ENCODE measurements around the gene C1orf94. TPM values are rescaled to one million over a fixed set of nuclear protein-coding genes. Genes with fewer than 3 reads are reported as not detected.

Gene C1orf94
- total and polyA plus RNA-seq, 7 experiments from 2014 or later: not detected

DNA sequence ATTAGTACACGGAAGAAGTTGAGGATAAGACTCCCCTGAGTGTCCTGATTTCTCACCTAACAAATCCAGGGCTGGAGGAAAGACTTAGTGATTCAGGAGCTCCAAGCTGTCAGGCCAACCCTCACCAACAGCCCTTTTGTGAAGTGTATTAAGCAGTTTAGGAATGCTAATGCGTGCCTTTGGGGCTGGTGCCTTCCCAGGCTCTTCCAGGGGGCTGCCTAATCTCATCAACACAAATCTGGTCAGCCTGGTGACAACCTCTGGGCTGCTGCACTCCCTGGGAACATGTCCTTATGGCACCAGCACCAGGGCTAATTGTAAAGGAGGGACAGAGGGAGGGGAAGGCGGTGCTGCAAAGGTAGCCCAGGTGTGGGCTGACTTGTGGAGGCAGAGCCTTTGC is 27.2 kb upstream of the C1orf94 start:
- Histone ChIP-seq H3K27ac (ENCODE audit: low read depth, low read length) (no peak overlapping the region), H3K9me3 (ENCODE audit: control insufficient read depth in 2 of 3, low read length in 3 of 3) (no peaks in the 10 kb centered on the region), H3K27me3 (ENCODE audit: control insufficient read depth in 2 of 2, insufficient read depth in 2 of 2, low read length in 2 of 2) (no peaks in the 10 kb centered on the region), H3K4me1 (ENCODE audit: control insufficient read depth in 2 of 2, insufficient read depth in 2 of 2, low read length in 2 of 2) (no peaks in the 10 kb centered on the region), H3K36me3 (ENCODE audit: control insufficient read depth in 2 of 3, insufficient read depth in 3 of 3, low read length in 3 of 3) (no peaks in the 10 kb centered on the region), H3K4me3 (ENCODE audit: low read length) (no peak overlapping the region)
- DNase-seq: no peak
- ChIA-PET CTCF (no interaction called here), POLR2A (no interaction called here)
- no peaks in the 10 kb centered on the region for H3K4me1 Mint-ChIP-seq
- no peak overlapping the region for H3K4me3 Mint-ChIP-seq
- intact Hi-C loops (cut with micrococcal nuclease): no loop called here
- peaks cover 0 to 69% (median 23%) of the 10 kb centered on the region in 5 donors for H3K27me3 Mint-ChIP-seq
- ATAC-seq: no peak
- no peaks in the 10 kb centered on the region for H3K9me3 Mint-ChIP-seq
- H3K27ac Mint-ChIP-seq: no peak overlapping the region
- H3K36me3 Mint-ChIP-seq: no peaks in the 10 kb centered on the region

DNA sequence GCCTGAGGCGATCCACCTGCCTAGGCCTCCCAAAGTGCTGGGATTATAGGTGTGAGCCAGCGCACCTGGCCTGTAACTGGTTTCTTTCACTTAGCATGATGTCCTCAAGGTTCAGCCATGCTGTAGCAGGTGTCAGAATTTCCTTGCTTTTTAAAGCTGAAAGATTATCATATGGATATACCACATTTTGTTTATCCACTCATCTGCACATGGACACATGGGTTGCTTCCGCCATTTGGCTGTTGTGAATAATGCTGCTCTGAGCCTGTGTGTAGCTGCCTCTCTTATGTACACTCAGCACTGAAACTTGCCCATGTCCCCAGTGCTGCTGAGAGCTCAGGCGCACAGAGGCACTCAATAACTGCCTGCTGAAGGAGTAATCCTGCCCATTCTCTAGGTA is 23.5 kb upstream of the C1orf94 start:
- DNase-seq: no peak
- Histone ChIP-seq H3K27ac (ENCODE audit: low read depth, low read length) (no peak overlapping the region), H3K27me3 (ENCODE audit: control insufficient read depth in 2 of 2, insufficient read depth in 2 of 2, low read length in 2 of 2) (no peaks in the 10 kb centered on the region), H3K36me3 (ENCODE audit: control insufficient read depth in 2 of 3, insufficient read depth in 3 of 3, low read length in 3 of 3) (no peaks in the 10 kb centered on the region), H3K4me3 (ENCODE audit: low read length) (no peak overlapping the region), H3K9me3 (ENCODE audit: control insufficient read depth in 2 of 3, low read length in 3 of 3) (no peaks in the 10 kb centered on the region), H3K4me1 (ENCODE audit: control insufficient read depth in 2 of 2, insufficient read depth in 2 of 2, low read length in 2 of 2) (no peaks in the 10 kb centered on the region)
- intact Hi-C loops (cut with micrococcal nuclease): no loop called here
- ATAC-seq: no peak
- Mint-ChIP-seq H3K36me3 (no peaks in the 10 kb centered on the region), H3K9me3 (peaks cover 0 to 3% (median 0%) of the 10 kb centered on the region in 11 donors), H3K27me3 (peaks cover 3 to 63% (median 24%) of the 10 kb centered on the region in 5 donors), H3K4me1 (no peaks in the 10 kb centered on the region), H3K4me3 (no peak overlapping the region), H3K27ac (no peak overlapping the region)
- POLR2A ChIA-PET: no interaction called here
- CTCF ChIA-PET: no interaction called here

DNA sequence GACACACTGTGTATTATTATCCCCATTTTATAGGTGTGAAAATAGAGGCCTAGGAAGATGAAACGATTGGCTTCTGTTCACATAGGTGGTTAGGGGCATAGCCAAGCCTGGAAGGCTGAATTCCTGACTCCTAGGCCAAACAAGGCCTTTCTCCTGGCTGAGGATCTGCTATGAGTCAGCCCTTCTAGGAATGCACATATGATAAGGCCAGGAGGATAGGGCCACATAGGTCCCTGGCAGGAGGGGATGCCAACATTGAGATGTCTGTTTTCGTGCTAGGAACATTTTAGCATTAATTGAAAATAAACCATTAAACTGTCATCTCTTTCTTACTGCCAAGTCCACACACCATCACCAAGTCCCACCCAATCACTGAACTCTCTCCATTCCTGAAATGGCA is 20.8 kb upstream of the C1orf94 start:
- Histone ChIP-seq H3K27ac (ENCODE audit: low read depth, low read length) (no peak overlapping the region), H3K4me3 (ENCODE audit: low read length) (no peak overlapping the region), H3K27me3 (ENCODE audit: control insufficient read depth in 2 of 2, insufficient read depth in 2 of 2, low read length in 2 of 2) (no peaks in the 10 kb centered on the region), H3K4me1 (ENCODE audit: control insufficient read depth in 2 of 2, insufficient read depth in 2 of 2, low read length in 2 of 2) (no peaks in the 10 kb centered on the region), H3K36me3 (ENCODE audit: control insufficient read depth in 2 of 3, insufficient read depth in 3 of 3, low read length in 3 of 3) (no peaks in the 10 kb centered on the region), H3K9me3 (ENCODE audit: control insufficient read depth in 2 of 3, low read length in 3 of 3) (no peaks in the 10 kb centered on the region)
- ATAC-seq (no peak), DNase-seq (no peak)
- Mint-ChIP-seq H3K4me3 (no peak overlapping the region), H3K9me3 (peaks cover 0 to 3% (median 0%) of the 10 kb centered on the region in 11 donors), H3K27me3 (peaks cover 15 to 71% (median 40%) of the 10 kb centered on the region in 5 donors), H3K4me1 (no peaks in the 10 kb centered on the region), H3K27ac (no peak overlapping the region), H3K36me3 (no peaks in the 10 kb centered on the region)
- ChIA-PET CTCF (no interaction called here), POLR2A (no interaction called here)
- intact Hi-C loops (cut with micrococcal nuclease): no loop called here

DNA sequence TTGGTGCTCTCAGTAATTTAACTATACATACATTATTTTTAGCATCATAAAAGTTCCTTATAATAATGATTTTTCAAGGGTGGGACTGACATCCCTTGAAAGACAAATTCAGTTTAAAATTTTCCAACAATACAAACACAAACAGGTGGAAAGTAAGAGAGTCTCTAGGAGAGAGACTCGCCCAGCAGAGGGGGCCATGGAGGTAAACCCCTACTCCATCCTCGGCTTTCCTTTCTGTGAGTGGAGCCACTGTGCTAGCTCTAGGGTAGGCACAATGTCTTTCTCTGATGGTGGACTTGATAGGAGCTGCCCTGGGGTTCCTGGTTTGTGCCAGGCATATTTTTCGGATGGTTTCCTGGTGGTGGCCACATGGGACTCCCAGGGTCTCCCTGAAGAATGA is 20.0 kb upstream of the C1orf94 start:
- no peak overlapping the region for H3K27ac Mint-ChIP-seq
- H3K27me3 Mint-ChIP-seq: peaks cover 24 to 71% (median 48%) of the 10 kb centered on the region in 5 donors
- intact Hi-C loops (cut with micrococcal nuclease): no loop called here
- Histone ChIP-seq H3K27ac (ENCODE audit: low read depth, low read length) (no peak overlapping the region), H3K36me3 (ENCODE audit: control insufficient read depth in 2 of 3, insufficient read depth in 3 of 3, low read length in 3 of 3) (no peaks in the 10 kb centered on the region), H3K4me3 (ENCODE audit: low read length) (no peak overlapping the region), H3K27me3 (ENCODE audit: control insufficient read depth in 2 of 2, insufficient read depth in 2 of 2, low read length in 2 of 2) (no peaks in the 10 kb centered on the region), H3K4me1 (ENCODE audit: control insufficient read depth in 2 of 2, insufficient read depth in 2 of 2, low read length in 2 of 2) (no peaks in the 10 kb centered on the region), H3K9me3 (ENCODE audit: control insufficient read depth in 2 of 3, low read length in 3 of 3) (no peaks in the 10 kb centered on the region)
- DNase-seq: no peak
- ATAC-seq: no peak
- ChIA-PET CTCF (no interaction called here), POLR2A (no interaction called here)
- peaks cover 0 to 7% (median 2%) of the 10 kb centered on the region in 7 donors for H3K4me1 Mint-ChIP-seq
- peaks cover 0 to 5% (median 0%) of the 10 kb centered on the region in 11 donors for H3K9me3 Mint-ChIP-seq
- peaks cover 0 to 6% (median 0%) of the 10 kb centered on the region in 5 donors for H3K36me3 Mint-ChIP-seq
- no peak overlapping the region for H3K4me3 Mint-ChIP-seq

DNA sequence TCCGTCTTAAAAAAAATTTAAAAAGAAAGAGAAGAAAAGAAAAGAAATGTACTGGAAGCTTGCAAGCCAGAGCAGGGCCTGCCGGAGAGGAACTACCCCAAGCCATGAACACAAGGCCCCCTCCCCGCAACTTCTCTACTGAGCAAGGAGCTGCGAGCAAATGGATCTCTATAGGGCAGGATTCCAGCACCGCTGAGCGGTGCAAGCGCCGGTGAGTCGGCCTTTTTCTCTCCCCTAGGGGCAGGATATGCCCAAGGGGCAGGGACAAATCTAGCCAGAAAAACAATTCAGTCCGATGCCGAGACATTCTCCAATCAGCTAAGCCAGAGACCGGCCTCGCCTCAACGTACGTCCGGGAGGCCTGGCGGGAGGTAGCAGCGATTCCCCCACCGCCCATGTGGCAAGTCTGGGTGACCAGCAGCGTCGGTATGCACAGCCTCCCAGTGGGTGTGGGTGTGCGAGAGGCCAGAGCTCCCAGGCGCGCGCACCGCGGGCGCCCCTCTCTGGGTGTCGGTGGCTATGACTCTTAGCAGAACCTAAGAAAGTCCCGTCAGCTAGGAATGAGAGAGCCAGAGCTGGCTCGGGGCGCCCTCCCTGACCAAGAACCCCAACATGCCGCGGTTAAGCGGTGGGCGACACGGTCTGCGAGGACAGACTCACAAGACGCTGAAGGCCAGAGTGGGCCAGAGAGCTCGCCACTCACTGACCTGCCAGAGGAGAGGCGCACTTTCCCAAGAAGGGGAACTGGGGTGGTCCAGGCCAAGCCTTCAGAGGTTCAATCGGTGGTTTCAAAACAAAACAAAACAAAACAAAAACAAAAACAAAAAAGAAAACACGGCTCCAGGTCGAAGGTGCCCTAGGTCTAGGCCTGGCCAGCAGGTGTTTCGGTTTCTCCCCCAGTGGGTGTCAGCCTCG is 13.6 kb upstream of the C1orf94 start:
- POLR2A ChIA-PET: interaction anchor here (0.6 kb wide), 1 partner anchor 54 kb away, joined by 3 read pairs; no protein-coding TSS in a partner anchor
- Mint-ChIP-seq H3K9me3 (peaks cover 0 to 5% (median 0%) of the 10 kb centered on the region in 11 donors), H3K27ac (no peak overlapping the region), H3K36me3 (peaks cover 0 to 6% (median 3%) of the 10 kb centered on the region in 5 donors), H3K4me3 (peak overlapping the region in 9 of 10 donors; percentile 10 to 76 (median 53)), H3K4me1 (peaks cover 0 to 18% (median 14%) of the 10 kb centered on the region in 7 donors), H3K27me3 (peaks cover 57 to 77% (median 69%) of the 10 kb centered on the region in 5 donors)
- Histone ChIP-seq H3K36me3 (ENCODE audit: control insufficient read depth in 2 of 3, insufficient read depth in 3 of 3, low read length in 3 of 3) (no peaks in the 10 kb centered on the region), H3K27me3 (ENCODE audit: control insufficient read depth in 2 of 2, insufficient read depth in 2 of 2, low read length in 2 of 2) (no peaks in the 10 kb centered on the region), H3K9me3 (ENCODE audit: control insufficient read depth in 2 of 3, low read length in 3 of 3) (no peaks in the 10 kb centered on the region), H3K27ac (ENCODE audit: low read depth, low read length) (no peak overlapping the region), H3K4me1 (ENCODE audit: control insufficient read depth in 2 of 2, insufficient read depth in 2 of 2, low read length in 2 of 2) (no peaks in the 10 kb centered on the region), H3K4me3 (ENCODE audit: low read length) (no peak overlapping the region)
- DNase-seq (peak in 1 of 9 donors; percentile 33), ATAC-seq (no peak)
- CTCF ChIA-PET: no interaction called here
- intact Hi-C loops (cut with micrococcal nuclease): no loop called here

DNA sequence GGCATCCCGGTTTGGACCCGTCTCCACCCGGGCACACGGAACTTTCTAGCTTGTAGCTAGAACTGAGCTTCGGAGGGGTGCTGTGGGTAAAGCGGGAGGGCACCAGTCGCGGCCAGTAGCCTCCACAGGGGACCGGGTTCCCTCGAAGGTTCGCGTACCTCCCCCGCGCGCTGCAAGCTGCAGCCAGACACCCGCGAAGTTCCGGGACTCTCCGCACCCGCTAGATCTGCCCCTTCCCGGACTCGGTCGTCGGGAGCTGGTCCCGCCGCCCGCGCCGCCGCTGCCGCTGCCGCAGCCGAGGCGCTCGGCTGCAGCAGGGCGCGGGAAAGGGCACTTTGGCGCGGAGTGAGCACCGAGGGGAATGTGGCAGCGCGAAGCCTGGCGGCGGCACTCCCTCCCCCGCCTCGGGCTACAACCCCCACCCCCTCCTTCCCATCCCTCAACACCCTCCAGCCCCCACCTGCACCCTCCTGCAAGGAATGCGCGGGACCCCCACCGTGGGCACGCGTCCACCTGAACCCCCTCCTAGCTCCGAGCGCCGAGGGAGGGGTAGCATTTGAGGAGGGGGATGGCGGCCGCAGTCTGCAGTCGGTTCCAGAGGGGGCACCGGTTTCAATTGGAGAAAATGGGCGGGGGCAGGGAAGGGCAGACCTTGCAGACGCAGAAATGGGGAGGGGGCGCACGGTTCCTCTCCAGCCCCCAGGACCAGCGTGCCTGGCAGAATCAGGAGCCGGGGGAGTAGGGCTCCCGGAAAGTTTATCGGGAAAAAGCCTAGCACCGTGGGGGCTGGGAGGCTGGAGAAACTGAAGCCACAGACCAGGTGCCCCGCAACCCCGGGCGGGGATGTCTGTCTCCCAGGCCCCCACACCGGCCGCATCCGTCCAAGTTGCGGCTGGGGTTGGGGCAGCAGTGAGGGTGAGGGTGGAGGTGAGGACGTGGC is 12.6 kb upstream of the C1orf94 start:
- peaks cover 0 to 18% (median 14%) of the 10 kb centered on the region in 7 donors for H3K4me1 Mint-ChIP-seq
- DNase-seq: no peak
- H3K4me3 ChIP-seq (ENCODE audit: low read length): no peak overlapping the region
- no peaks in the 10 kb centered on the region for H3K36me3 ChIP-seq (ENCODE audit: control insufficient read depth in 2 of 3, insufficient read depth in 3 of 3, low read length in 3 of 3)
- H3K36me3 Mint-ChIP-seq: peaks cover 0 to 6% (median 3%) of the 10 kb centered on the region in 5 donors
- H3K27ac Mint-ChIP-seq: no peak overlapping the region
- H3K4me1 ChIP-seq (ENCODE audit: control insufficient read depth in 2 of 2, insufficient read depth in 2 of 2, low read length in 2 of 2): no peaks in the 10 kb centered on the region
- intact Hi-C loops (cut with micrococcal nuclease): no loop called here
- H3K27me3 ChIP-seq (ENCODE audit: control insufficient read depth in 2 of 2, insufficient read depth in 2 of 2, low read length in 2 of 2): no peaks in the 10 kb centered on the region
- H3K4me3 Mint-ChIP-seq: peak overlapping the region in 6 of 10 donors; percentile 48 to 76 (median 61)
- H3K9me3 Mint-ChIP-seq: peaks cover 0 to 5% (median 0%) of the 10 kb centered on the region in 11 donors
- ATAC-seq: no peak
- POLR2A ChIA-PET: interaction anchor here (0.6 kb wide), 1 partner anchor 54 kb away, joined by 3 read pairs; no protein-coding TSS in a partner anchor
- CTCF ChIA-PET: no interaction called here
- no peaks in the 10 kb centered on the region for H3K9me3 ChIP-seq (ENCODE audit: control insufficient read depth in 2 of 3, low read length in 3 of 3)
- H3K27me3 Mint-ChIP-seq: peaks cover 59 to 83% (median 72%) of the 10 kb centered on the region in 5 donors
- H3K27ac ChIP-seq (ENCODE audit: low read depth, low read length): no peak overlapping the region

Data from naive thymus-derived CD4-positive, alpha-beta T cell (primary cell).